GM23338 (cell line): Measurements from ENCODE around the gene TBC1D9. TPM values are rescaled to one million over a fixed set of nuclear protein-coding genes. Genes with fewer than 3 reads are reported as not detected.

Experiments used
- ATAC-seq: fragments of 200-7000 bp; cut with Tn5 transposase; 3 replicates; pipeline ENCODE4 v1.9.1; 2020
- DNase-seq: peaks from one replicate; pipeline ENCODE4 v3.0.0-alpha.2; 2015; ENCODE audit warnings: low spot score
- H2AFZ ChIP-seq: fragments of 200-600 bp; sonication (generic); 2 replicates; pipeline ENCODE4 v1.8.0; 2016; ENCODE audit warnings: antibody characterized with exemption, mild to moderate bottlenecking, moderate library complexity
- H3F3A ChIP-seq: fragments of 200-600 bp; sonication (generic); replicated peaks from 2 replicates; pipeline ENCODE4 v1.8.0; 2017; ENCODE audit warnings: antibody characterized with exemption, mixed run types, low read depth
- H3K27ac ChIP-seq: fragments of 200-600 bp; sonication (generic); 2 replicates; pipeline ENCODE4 v1.6.1; 2016; ENCODE audit warnings: low read depth
- H3K27me3 ChIP-seq: fragments of 200-600 bp; sonication (generic); 2 replicates; pipeline ENCODE4 v1.8.0; 2016; ENCODE audit warnings: mild to moderate bottlenecking, mixed run types, moderate library complexity; ENCODE audit not compliant: insufficient read depth
- H3K36me3 ChIP-seq: fragments of 200-600 bp; sonication (generic); 2 replicates; pipeline ENCODE4 v1.8.0; 2016; ENCODE audit warnings: mild to moderate bottlenecking; ENCODE audit not compliant: insufficient read depth
- H3K4me1 ChIP-seq: fragments of 200-600 bp; sonication (generic); 2 replicates; pipeline ENCODE4 v1.8.0; 2016; ENCODE audit warnings: mild to moderate bottlenecking, moderate library complexity; ENCODE audit not compliant: insufficient read depth
- H3K4me2 ChIP-seq: fragments of 200-600 bp; sonication (generic); 2 replicates; pipeline ENCODE4 v1.7.1; 2017; ENCODE audit warnings: mixed run types
- H3K4me3 ChIP-seq: fragments of 200-600 bp; sonication (generic); 2 replicates; pipeline ENCODE4 v1.6.1; 2016; ENCODE audit warnings: mixed run types
- H3K79me2 ChIP-seq: fragments of 200-600 bp; sonication (generic); replicated peaks from 2 replicates; pipeline ENCODE4 v1.8.0; 2017; ENCODE audit warnings: mild to moderate bottlenecking; ENCODE audit not compliant: insufficient read depth
- H3K9me2 ChIP-seq: fragments of 200-600 bp; sonication (generic); 2 replicates; pipeline ENCODE4 v1.8.0; 2017; ENCODE audit not compliant: insufficient read depth
- H4K20me1 ChIP-seq: fragments of 200-600 bp; sonication (generic); replicated peaks from 2 replicates; pipeline ENCODE4 v1.8.0; 2017; ENCODE audit warnings: mild to moderate bottlenecking; ENCODE audit not compliant: insufficient read depth
- H3K27ac Mint-ChIP-seq: 2 replicates; pipeline ENCODE4 v1.8.0; 2020; ENCODE audit warnings: inconsistent platforms, mild to moderate bottlenecking, moderate library complexity, mixed read lengths
- H3K27me3 Mint-ChIP-seq: 3 replicates; pipeline ENCODE4 v1.8.0; 2022; ENCODE audit warnings: low read depth, mild to moderate bottlenecking, moderate library complexity, mixed read lengths, inconsistent platforms; ENCODE audit not compliant: insufficient read depth, poor library complexity
- H3K36me3 Mint-ChIP-seq: 3 replicates; pipeline ENCODE4 v1.8.0; 2021; ENCODE audit warnings: low read depth, mild to moderate bottlenecking, inconsistent platforms, moderate library complexity, mixed read lengths
- H3K4me1 Mint-ChIP-seq: 3 replicates; pipeline ENCODE4 v1.8.0; 2020; ENCODE audit warnings: mild to moderate bottlenecking, inconsistent platforms, mixed read lengths
- H3K4me3 Mint-ChIP-seq: 3 replicates; pipeline ENCODE4 v1.8.0; 2021; ENCODE audit warnings: moderate library complexity, mild to moderate bottlenecking, inconsistent platforms, mixed read lengths
- H3K9me3 Mint-ChIP-seq: 3 replicates; pipeline ENCODE4 v1.8.0; 2020; ENCODE audit warnings: moderate library complexity, mild to moderate bottlenecking, inconsistent platforms, mixed read lengths
- CREB1 ChIP-seq: fragments of 250-450 bp; sonication (Bioruptor Pico); IDR thresholded peaks from 2 replicates; pipeline ENCODE4 v1.5.0; 2020; ENCODE audit warnings: low read depth, mild to moderate bottlenecking, moderate library complexity
- EZH2phosphoT487 ChIP-seq: fragments of 200-600 bp; sonication (generic); IDR thresholded peaks from one replicate; pipeline ENCODE4 v1.8.1; 2018; ENCODE audit warnings: antibody characterized with exemption; ENCODE audit not compliant: unreplicated experiment
- POLR2AphosphoS5 ChIP-seq: IDR thresholded peaks from 2 replicates; pipeline ENCODE4 v1.6.1; 2016; ENCODE audit warnings: antibody characterized with exemption, low read depth
- STAT1 ChIP-seq: IDR thresholded peaks from one replicate; pipeline ENCODE4 v1.6.1; 2016; ENCODE audit warnings: antibody characterized with exemption; ENCODE audit not compliant: unreplicated experiment
- ZNF114 ChIP-seq: fragments of 250-450 bp; sonication (Bioruptor Pico); IDR thresholded peaks from 2 replicates; pipeline ENCODE4 v1.5.0; 2020; ENCODE audit warnings: mild to moderate bottlenecking, moderate library complexity
- ZNF331 ChIP-seq: fragments of 250-450 bp; sonication (Bioruptor Pico); IDR thresholded peaks from 2 replicates; pipeline ENCODE4 v1.5.0; 2020; ENCODE audit warnings: low read depth, mild to moderate bottlenecking, moderate library complexity
- polyA plus RNA-seq: library from polyadenylated mRNA; unstranded; fragments of >200 nt; fragmentation: Nextera tagmentation; extraction: Ambion mirVana; gene quantifications from 2 replicates; pipeline ENCODE4 v1.2.1, GENCODE V29; 2016
- total RNA-seq: library from RNA; depleted of rRNA; stranded (reverse); fragments of >200 nt; shearing (Covaris generic); gene quantifications from 2 replicates; pipeline ENCODE4 v1.2.3, GENCODE V29; 2014
- TF ChIP-seq, protein P1 (sequence below): IDR thresholded peaks from one replicate; pipeline ENCODE4 v1.6.1; 2018; ENCODE audit warnings: antibody characterized with exemption; ENCODE audit not compliant: unreplicated experiment
- TF ChIP-seq, protein P2 (sequence below), 2 experiments: fragments of 200-600 bp in 1 of 2; sonication (generic) in 1 of 2; conservative IDR thresholded peaks; 2 replicates each; pipeline versions ENCODE4 v1.5.1 to v1.6.1; 2016 to 2017; ENCODE audit warnings: antibody characterized with exemption in 2 of 2, low read depth in 2 of 2, mild to moderate bottlenecking in 2 of 2, moderate library complexity in 1 of 2

The TBC1D9 gene
- total and polyA plus RNA-seq, 2 experiments from 2014 or later, result 0.03 to 0.56 TPM

DNA sequence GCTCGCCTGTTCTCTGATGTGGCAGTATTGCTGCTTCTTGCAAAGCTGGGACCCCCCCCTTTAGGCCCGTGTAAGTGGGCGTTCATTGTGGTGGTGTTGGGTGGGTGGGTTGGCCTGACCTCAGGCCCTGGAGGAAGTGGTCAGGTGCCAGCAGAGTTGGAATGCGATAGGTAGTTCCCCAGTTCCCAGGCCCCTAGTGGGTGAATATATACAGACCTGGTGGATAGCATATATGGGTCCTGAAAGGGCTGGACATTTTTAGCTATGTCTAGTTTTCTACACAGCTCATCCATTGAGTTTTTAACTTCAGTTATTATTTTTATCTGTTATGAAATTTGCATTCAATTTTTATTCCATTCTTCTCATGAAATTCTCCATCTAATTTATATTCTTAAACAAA, 151.6 kb downstream of the TBC1D9 start:
- Histone ChIP-seq H3K9me2 (no peaks in the 10 kb centered on the region), H3K4me1 (peaks cover 5% of the 10 kb centered on the region; the same call in 1 of the 2 replicates), H3K27me3 (no peaks in the 10 kb centered on the region), H3K4me3 (no peak overlapping the region), H3K27ac (no peak overlapping the region), H3K36me3 (no peaks in the 10 kb centered on the region), H3F3A (no peaks in the 10 kb centered on the region), H2AFZ (no peak overlapping the region), H4K20me1 (no peaks in the 10 kb centered on the region), H3K79me2 (no peaks in the 10 kb centered on the region), H3K4me2 (no peak overlapping the region)
- H3K4me1 Mint-ChIP-seq, result peaks cover 10% of the 10 kb centered on the region
- H3K27ac Mint-ChIP-seq, result no peak overlapping the region
- no peaks in the 10 kb centered on the region for H3K27me3 Mint-ChIP-seq
- H3K36me3 Mint-ChIP-seq, result no peaks in the 10 kb centered on the region
- no peak overlapping the region for H3K4me3 Mint-ChIP-seq
- TF ChIP-seq ZNF331 (CRISPR knock-in tag), result no peak
- TF ChIP-seq EZH2phosphoT487, result no peak
- no peaks in the 10 kb centered on the region for H3K9me3 Mint-ChIP-seq
- no peak for DNase-seq
- ATAC-seq, result no peak

DNA sequence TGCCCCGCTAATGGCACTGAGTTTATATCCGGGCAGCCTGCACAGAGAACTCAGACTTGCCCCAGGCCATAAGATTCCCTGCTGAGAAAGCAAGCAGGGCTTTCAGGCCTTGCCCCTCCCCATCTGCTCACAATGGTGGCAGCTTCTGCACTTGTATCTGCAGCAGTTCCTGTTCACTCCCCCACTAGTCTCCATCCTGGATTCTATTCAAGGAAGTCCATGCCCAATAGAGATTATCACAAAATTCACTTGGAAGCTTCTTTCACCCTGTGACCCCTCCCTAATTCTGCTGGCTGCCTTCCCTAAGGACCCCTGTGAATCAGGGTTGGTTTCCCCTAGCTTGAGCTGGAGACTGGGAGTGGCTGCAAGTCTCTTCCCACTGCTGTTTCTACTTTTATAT, 152.9 kb downstream of the TBC1D9 start:
- Mint-ChIP-seq H3K4me3 (no peak overlapping the region), H3K27me3 (no peaks in the 10 kb centered on the region), H3K9me3 (no peaks in the 10 kb centered on the region), H3K4me1 (peaks cover 7% of the 10 kb centered on the region; the same call in 2 of the 3 replicates), H3K27ac (no peak overlapping the region), H3K36me3 (no peaks in the 10 kb centered on the region)
- Histone ChIP-seq H3K4me3 (no peak overlapping the region), H3K4me1 (peaks cover 5% of the 10 kb centered on the region; the same call in 1 of the 2 replicates), H3K4me2 (no peak overlapping the region), H3K27ac (no peak overlapping the region), H3F3A (no peaks in the 10 kb centered on the region), H2AFZ (no peak overlapping the region), H4K20me1 (no peaks in the 10 kb centered on the region), H3K36me3 (no peaks in the 10 kb centered on the region), H3K79me2 (no peaks in the 10 kb centered on the region), H3K27me3 (no peaks in the 10 kb centered on the region), H3K9me2 (no peaks in the 10 kb centered on the region)
- ATAC-seq, result no peak
- no peak for DNase-seq
- TF ChIP-seq, protein P1, sequence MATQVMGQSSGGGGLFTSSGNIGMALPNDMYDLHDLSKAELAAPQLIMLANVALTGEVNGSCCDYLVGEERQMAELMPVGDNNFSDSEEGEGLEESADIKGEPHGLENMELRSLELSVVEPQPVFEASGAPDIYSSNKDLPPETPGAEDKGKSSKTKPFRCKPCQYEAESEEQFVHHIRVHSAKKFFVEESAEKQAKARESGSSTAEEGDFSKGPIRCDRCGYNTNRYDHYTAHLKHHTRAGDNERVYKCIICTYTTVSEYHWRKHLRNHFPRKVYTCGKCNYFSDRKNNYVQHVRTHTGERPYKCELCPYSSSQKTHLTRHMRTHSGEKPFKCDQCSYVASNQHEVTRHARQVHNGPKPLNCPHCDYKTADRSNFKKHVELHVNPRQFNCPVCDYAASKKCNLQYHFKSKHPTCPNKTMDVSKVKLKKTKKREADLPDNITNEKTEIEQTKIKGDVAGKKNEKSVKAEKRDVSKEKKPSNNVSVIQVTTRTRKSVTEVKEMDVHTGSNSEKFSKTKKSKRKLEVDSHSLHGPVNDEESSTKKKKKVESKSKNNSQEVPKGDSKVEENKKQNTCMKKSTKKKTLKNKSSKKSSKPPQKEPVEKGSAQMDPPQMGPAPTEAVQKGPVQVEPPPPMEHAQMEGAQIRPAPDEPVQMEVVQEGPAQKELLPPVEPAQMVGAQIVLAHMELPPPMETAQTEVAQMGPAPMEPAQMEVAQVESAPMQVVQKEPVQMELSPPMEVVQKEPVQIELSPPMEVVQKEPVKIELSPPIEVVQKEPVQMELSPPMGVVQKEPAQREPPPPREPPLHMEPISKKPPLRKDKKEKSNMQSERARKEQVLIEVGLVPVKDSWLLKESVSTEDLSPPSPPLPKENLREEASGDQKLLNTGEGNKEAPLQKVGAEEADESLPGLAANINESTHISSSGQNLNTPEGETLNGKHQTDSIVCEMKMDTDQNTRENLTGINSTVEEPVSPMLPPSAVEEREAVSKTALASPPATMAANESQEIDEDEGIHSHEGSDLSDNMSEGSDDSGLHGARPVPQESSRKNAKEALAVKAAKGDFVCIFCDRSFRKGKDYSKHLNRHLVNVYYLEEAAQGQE, result no peak
- TF ChIP-seq, protein P2, sequence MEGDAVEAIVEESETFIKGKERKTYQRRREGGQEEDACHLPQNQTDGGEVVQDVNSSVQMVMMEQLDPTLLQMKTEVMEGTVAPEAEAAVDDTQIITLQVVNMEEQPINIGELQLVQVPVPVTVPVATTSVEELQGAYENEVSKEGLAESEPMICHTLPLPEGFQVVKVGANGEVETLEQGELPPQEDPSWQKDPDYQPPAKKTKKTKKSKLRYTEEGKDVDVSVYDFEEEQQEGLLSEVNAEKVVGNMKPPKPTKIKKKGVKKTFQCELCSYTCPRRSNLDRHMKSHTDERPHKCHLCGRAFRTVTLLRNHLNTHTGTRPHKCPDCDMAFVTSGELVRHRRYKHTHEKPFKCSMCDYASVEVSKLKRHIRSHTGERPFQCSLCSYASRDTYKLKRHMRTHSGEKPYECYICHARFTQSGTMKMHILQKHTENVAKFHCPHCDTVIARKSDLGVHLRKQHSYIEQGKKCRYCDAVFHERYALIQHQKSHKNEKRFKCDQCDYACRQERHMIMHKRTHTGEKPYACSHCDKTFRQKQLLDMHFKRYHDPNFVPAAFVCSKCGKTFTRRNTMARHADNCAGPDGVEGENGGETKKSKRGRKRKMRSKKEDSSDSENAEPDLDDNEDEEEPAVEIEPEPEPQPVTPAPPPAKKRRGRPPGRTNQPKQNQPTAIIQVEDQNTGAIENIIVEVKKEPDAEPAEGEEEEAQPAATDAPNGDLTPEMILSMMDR (conservative IDR thresholded peaks at IDR 0.05; ENCODE audit: low read depth in 2 of 2), result no peak
- no peak for TF ChIP-seq STAT1
- no peak for TF ChIP-seq ZNF331 (CRISPR knock-in tag)
- no peak for TF ChIP-seq ZNF114 (CRISPR knock-in tag)
- no peak for TF ChIP-seq POLR2AphosphoS5
- TF ChIP-seq EZH2phosphoT487, result no peak
- no peak for TF ChIP-seq CREB1 (CRISPR knock-in tag)
